HG02973 (cell line): ENCODE measurements around the gene NUDT14.

ENCODE experiments used
- ATAC-seq: cut with Tn5 transposase; IDR thresholded peaks from one replicate; pipeline ENCODE4 v1.9.1; 2021; ENCODE audit warnings: moderate library complexity; ENCODE audit not compliant: unreplicated experiment

NUDT14 gene

GRCh38 chr14:105180592-105181548, at the start of gene NUDT14:
Gene NUDT14, minus strand, starts transcription at chr14:105181312. Its CDS starts 103 bp downstream, at chr14:105181209.
- ATAC-seq: no peak

DNA sequence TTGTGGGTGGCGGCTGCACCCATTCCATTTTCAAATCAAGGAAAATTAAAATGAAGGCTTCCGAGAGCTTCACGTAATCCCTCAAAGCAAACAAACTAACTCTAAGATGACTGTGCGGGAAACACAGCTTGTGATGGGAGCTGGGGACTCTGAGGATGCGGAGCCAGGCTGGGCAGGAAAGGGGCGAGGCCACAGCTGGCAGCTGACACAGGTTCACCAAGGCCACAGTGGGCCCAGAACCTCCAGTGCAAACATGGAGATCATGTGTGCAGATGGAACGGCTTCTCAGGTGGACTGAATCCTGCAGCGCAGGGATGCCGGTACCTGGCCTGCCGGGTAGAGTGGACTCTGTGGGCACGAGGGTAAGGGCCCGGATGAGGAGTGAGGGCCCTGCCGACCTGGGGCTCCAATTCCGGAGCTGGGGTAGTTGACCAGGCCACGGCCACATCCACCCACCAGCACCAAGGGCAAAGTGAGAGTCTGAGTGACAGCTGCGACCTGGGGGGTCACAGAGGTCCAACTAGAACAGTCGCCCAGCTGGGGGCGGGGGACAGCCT, 48.1 kb upstream of the NUDT14 start:
- no peak for ATAC-seq

GRCh38 chr14:105228562-105228961, 47.5 kb upstream of the NUDT14 start:
- no peak for ATAC-seq

DNA sequence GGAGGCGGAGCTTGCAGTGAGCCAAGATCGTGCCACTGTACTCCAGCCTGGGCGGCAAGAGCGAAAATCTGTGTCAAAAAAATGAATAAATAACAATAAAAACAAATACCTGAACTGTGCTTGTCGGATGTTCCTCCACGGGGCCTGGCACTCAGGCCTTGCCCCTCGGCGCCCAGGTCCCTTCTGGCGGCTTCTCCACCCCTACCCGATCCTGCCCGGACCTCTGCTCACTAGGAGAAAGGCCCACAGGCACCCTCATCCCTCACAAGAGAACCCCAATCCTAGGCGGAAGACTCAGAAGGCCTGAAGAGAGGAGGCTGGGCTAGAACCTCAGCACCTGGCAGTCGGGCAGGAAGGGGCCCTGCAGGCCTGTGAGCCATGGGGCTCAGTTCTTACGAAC, 46.2 kb upstream of the NUDT14 start:
- no peak for ATAC-seq

GRCh38 chr14:105226198-105226597, 45.1 kb upstream of the NUDT14 start:
- ATAC-seq: no peak

DNA sequence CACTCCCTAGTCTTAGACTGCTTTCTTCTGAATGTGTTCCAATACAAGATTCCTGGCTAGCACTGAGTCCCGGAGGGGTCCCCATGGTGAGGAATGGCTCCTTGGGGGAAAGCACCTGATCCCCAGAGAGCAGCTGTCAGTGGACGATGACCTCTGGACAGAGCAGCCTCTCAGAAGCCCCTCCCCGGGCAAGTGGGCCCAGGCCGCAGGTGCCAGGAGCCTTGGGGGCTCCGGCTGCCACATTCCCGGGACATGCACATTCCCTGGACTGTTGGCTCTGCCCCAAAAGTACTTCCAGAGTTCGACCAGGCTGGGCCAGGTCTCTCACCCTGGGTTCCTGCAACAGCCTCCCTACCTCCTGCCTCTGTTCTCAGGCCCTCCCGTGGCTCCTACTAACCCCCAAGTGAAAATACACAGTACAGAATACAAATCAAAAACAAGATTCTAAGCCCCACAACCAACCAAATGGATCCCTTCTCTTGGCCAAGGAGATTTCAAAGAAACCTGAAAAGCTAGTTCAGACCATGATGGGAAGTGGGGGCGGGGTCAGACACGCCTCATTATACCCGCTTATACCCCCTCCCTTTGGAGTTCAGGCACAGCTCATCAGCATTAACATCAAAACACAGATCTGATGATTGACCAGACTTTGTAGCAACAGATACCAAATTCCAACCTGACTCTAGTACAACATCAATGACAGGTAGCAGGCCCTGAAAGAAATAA, 43.9 kb upstream of the NUDT14 start:
- ATAC-seq: no peak

DNA sequence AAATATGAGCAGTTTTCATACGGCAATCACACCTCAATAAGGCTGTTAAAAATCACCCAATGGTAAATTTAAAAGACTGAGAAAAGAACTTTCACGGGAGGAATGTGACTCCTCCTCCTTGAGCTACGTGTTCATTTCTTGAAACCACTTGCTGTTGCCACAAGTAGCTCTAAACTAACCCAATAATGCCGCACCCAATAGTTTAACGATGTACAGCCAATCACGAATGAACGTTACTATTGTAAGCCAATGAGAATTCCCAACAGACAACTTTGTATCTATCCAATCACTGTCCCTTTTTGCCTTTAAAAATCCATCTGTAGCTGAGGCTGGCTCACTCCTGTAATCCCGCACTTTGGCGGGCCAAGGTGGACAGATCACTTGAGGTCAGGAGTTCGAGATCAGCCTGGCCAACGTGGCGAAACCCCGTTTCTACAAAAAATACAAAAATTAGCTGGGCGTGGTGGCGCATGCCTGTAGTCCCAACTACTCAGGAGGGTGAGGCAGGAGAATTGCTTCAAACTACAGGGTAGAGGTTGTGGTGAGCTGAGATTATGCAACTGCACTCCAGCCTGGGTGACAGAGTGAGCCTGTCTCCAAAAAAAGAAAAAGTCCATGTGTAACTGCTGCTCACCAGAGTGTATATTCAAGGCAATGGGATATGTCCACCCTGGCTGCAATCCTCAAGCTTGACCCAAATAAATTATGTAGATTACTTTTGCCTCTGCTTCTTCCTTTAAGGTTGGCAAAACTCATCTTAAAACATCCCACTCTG, 42.8 kb upstream of the NUDT14 start:
- ATAC-seq: no peak

- ATAC-seq: no peak
Measured at GRCh38 chr14:105223260-105223659, 42.1 kb upstream of the NUDT14 start.

GRCh38 chr14:105221598-105222178, 40.6 kb upstream of the NUDT14 start:
- ATAC-seq: no peak

- no peak for ATAC-seq
Measured at GRCh38 chr14:105220699-105221597, 39.8 kb upstream of the NUDT14 start.

- no peak for ATAC-seq
Measured at GRCh38 chr14:105219753-105220152, 38.6 kb upstream of the NUDT14 start.

DNA sequence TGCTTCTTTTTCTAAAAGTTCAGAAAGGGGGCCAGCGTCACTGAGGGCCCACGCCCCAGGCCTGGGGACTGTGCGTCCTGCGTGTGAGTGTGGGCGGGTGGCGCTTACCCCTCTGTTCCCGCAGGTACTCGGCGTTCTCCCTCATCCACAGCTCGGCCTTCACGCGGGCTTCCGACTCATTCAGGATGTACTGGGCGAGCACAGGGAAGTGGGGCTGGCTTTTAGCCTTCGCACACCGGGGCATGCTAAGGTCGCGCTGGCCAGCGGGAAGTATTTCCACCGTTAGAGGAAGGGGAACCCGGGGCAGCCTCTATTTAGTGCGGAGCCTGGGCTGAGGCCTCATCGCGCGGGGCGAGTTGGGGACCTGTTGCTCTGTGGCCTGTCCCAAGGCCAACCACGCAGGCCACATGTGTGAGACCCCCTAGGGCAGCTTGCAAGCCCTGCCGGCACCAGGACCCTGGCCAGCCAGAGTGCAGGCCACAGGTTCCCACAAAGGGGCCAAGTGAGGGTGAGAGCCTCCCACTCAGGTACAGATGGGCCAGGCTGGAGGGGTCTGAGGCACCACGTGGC, 38.0 kb upstream of the NUDT14 start:
- ATAC-seq: no peak

- ATAC-seq: no peak
Measured at GRCh38 chr14:105218611-105219010, 37.5 kb upstream of the NUDT14 start.

DNA sequence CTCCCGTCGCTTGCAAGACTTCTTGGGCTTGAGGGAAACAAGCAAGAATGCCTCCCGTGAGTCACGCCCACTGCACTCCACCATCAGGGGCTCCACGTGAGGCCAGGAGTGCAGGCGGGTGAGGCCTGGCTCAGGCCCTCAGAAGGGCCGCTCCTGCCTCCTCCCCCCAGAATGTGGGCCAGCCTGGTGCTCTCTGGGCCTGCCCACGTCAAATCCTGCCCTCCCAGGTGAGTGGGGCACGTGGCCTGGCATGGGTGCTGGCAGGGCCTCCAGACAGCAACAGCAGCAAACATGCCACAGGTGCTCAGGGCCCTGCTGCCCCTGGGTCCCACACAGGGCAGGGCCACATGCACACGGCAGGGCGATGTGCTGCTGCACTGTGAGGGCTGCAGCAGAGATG, 36.7 kb upstream of the NUDT14 start:
- ATAC-seq: no peak

- ATAC-seq: no peak
Measured at GRCh38 chr14:105216490-105217247, 35.6 kb upstream of the NUDT14 start.

DNA sequence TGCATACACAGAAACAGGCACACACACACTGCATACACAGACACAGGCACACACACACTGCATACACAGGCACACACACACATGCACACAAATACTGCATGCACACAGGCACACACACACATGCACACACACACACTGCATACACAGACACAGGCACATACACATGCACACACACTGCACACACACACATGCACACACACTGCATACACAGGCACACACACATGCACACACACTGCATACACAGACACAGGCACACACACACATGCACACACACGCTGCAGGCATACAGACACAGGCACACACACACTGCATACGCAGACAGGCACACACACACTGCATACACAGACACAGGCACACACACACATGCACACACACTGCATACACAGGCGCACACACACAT, 34.5 kb upstream of the NUDT14 start:
- ATAC-seq: no peak

DNA sequence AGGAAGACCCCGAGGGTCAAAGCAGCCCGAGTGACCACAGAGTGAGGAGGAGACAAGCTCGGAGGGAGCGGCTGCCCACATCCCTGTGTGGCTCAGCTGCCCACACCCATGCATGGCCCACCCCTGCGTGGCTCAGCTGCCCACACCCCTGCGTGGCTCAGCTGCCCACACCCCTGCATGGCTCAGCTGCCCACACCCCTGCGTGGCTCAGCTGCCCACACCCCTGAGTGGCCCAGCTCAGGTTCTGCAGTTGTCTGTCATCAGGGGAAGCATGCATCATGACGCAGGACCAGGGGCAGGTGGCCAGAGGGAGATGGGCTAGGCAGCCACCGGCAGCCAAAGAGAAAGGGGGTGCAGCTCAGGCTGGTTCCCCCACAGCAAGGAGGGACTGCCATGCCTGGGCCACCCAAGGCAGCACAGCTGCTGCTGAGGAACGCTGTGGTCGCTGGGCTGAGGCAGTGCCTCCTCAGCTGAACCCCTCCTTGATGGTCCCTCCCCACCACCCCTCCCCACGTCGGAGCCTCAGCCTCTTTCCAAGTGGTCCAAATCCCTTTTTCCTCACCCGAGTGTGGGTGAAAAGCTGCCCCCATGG, 33.3 kb upstream of the NUDT14 start:
- no peak for ATAC-seq

GRCh38 chr14:105213361-105213760, 32.2 kb upstream of the NUDT14 start:
- ATAC-seq: no peak
